Measurements from ENCODE around the gene SLX9.

- no peak for TF ChIP-seq CTCF (IDR thresholded peaks at IDR 0.05; ENCODE audit: insufficient read depth, low read depth, low read length)
- TF ChIP-seq EZH2 (IDR thresholded peaks at IDR 0.05; ENCODE audit: insufficient read depth, low read length): no peak
Observed at GRCh38 chr21:44892095-44892494, 47.7 kb upstream of the SLX9 start.

Data from astrocyte (in vitro differentiated cells and primary cell).